ENCODE data around the gene CNOT4.

CNOT4 gene

GRCh38 chr7:135411098-135411497 is 98.8 kb downstream of the CNOT4 start:
- Histone ChIP-seq H3K4me3 (ENCODE audit: low read depth, low read length) (no peak overlapping the region), H3K9me3 (no peaks in the 10 kb centered on the region), H3K27me3 (no peaks in the 10 kb centered on the region), H3K4me1 (peaks cover 4% of the 10 kb centered on the region; the same call in 1 of the 2 replicates), H3K36me3 (no peaks in the 10 kb centered on the region)
- TF ChIP-seq, protein P1, sequence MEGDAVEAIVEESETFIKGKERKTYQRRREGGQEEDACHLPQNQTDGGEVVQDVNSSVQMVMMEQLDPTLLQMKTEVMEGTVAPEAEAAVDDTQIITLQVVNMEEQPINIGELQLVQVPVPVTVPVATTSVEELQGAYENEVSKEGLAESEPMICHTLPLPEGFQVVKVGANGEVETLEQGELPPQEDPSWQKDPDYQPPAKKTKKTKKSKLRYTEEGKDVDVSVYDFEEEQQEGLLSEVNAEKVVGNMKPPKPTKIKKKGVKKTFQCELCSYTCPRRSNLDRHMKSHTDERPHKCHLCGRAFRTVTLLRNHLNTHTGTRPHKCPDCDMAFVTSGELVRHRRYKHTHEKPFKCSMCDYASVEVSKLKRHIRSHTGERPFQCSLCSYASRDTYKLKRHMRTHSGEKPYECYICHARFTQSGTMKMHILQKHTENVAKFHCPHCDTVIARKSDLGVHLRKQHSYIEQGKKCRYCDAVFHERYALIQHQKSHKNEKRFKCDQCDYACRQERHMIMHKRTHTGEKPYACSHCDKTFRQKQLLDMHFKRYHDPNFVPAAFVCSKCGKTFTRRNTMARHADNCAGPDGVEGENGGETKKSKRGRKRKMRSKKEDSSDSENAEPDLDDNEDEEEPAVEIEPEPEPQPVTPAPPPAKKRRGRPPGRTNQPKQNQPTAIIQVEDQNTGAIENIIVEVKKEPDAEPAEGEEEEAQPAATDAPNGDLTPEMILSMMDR (IDR thresholded peaks at IDR 0.05; ENCODE audit: low read depth, low read length): no peak
- DNase-seq: no peak

- Histone ChIP-seq H3K4me1 (peaks cover 4% of the 10 kb centered on the region; the same call in 1 of the 2 replicates), H3K36me3 (no peaks in the 10 kb centered on the region), H3K4me3 (ENCODE audit: low read depth, low read length) (no peak overlapping the region), H3K9me3 (no peaks in the 10 kb centered on the region), H3K27me3 (no peaks in the 10 kb centered on the region)
- DNase-seq: no peak
- TF ChIP-seq, protein P1 (IDR thresholded peaks at IDR 0.05; ENCODE audit: low read depth, low read length): no peak
These were observed 99.4 kb downstream of the CNOT4 start for GRCh38 chr7:135410543-135410942.

GRCh38 chr7:135409845-135410542 is 99.9 kb downstream of the CNOT4 start:
- Histone ChIP-seq H3K36me3 (no peaks in the 10 kb centered on the region), H3K4me3 (ENCODE audit: low read depth, low read length) (no peak overlapping the region), H3K27me3 (no peaks in the 10 kb centered on the region), H3K9me3 (no peaks in the 10 kb centered on the region), H3K4me1 (peaks cover 4% of the 10 kb centered on the region; the same call in 1 of the 2 replicates)
- TF ChIP-seq, protein P1 (IDR thresholded peaks at IDR 0.05; ENCODE audit: low read depth, low read length): no peak
- no peak for DNase-seq

GRCh38 chr7:135407884-135408283 is 102.0 kb downstream of the CNOT4 start:
- H3K4me1 ChIP-seq: peaks cover 4% of the 10 kb centered on the region; the same call in 1 of the 2 replicates
- no peaks in the 10 kb centered on the region for H3K36me3 ChIP-seq
- H3K9me3 ChIP-seq: no peaks in the 10 kb centered on the region
- DNase-seq: no peak
- TF ChIP-seq, protein P1 (IDR thresholded peaks at IDR 0.05; ENCODE audit: low read depth, low read length): no peak
- H3K27me3 ChIP-seq: no peaks in the 10 kb centered on the region
- H3K4me3 ChIP-seq (ENCODE audit: low read depth, low read length): no peak overlapping the region

DNA sequence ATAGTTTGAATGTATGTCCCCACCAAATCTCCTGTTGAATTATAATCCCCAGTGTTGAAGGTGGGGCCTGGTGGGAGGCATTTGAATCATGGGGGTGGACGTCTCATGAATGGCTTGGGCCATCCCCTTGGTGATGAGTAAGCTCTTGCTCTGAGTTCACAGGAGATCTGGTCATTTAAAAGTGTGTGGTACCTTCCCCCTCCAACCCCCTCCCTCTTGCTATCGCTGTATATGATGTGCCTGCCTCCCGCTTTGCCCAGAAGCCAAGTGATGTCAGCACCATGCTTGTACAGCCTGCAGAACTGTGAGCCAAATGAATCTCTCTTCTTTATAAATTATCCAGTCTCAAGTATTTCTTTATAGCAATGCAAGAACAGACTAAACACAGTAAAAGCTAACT is 103.0 kb downstream of the CNOT4 start:
- Histone ChIP-seq H3K4me3 (ENCODE audit: low read depth, low read length) (no peak overlapping the region), H3K9me3 (no peaks in the 10 kb centered on the region), H3K36me3 (0 out of 2 replicates have a peak, but pooled peaks cover 2% of the 10 kb centered on the region), H3K27me3 (no peaks in the 10 kb centered on the region), H3K4me1 (peaks cover 8% of the 10 kb centered on the region)
- no peak for DNase-seq
- TF ChIP-seq, protein P1 (IDR thresholded peaks at IDR 0.05; ENCODE audit: low read depth, low read length): no peak

GRCh38 chr7:135405969-135406368 is 103.9 kb downstream of the CNOT4 start:
- TF ChIP-seq, protein P1 (IDR thresholded peaks at IDR 0.05; ENCODE audit: low read depth, low read length): no peak
- Histone ChIP-seq H3K9me3 (no peaks in the 10 kb centered on the region), H3K36me3 (0 out of 2 replicates have a peak, but pooled peaks cover 2% of the 10 kb centered on the region)

More at GRCh38 chr7:135405969-135406368, 103.9 kb downstream of the CNOT4 start:
- Histone ChIP-seq H3K27me3 (no peaks in the 10 kb centered on the region), H3K4me1 (peaks cover 8% of the 10 kb centered on the region), H3K4me3 (ENCODE audit: low read depth, low read length) (no peak overlapping the region)
- no peak for DNase-seq
